RWPE1 (cell line): ENCODE results near the gene ATXN8OS.

ENCODE experiments used
- CTCF ChIA-PET: fragments of 350-600 bp; sonication (Branson Sonifier 250); formaldehyde crosslinking; extraction: SDS; loops from one replicate; lab custom pipeline; 2021; lab: Yijun Ruan, JAX
- POLR2A ChIA-PET: fragments of 400-600 bp; formaldehyde crosslinking; extraction: SDS; loops from one replicate; lab custom pipeline; 2020; ENCODE audit warnings: antibody characterized with exemption; ENCODE audit not compliant: low non-redundant PET; lab: Yijun Ruan, JAX
- DNase-seq: peaks from one replicate; pipeline ENCODE4 v3.0.0; 2012; ENCODE audit warnings: low spot score
- H3K27ac ChIP-seq: fragments of 450-650 bp; 2 replicates; pipeline ENCODE4 v1.5.1; 2017
- TF ChIP-seq, protein P1 (sequence below): fragments of 450-650 bp; conservative IDR thresholded peaks from 2 replicates; pipeline ENCODE4 v1.5.1; 2017; ENCODE audit warnings: low read depth, mild to moderate bottlenecking

ATXN8OS gene

DNA sequence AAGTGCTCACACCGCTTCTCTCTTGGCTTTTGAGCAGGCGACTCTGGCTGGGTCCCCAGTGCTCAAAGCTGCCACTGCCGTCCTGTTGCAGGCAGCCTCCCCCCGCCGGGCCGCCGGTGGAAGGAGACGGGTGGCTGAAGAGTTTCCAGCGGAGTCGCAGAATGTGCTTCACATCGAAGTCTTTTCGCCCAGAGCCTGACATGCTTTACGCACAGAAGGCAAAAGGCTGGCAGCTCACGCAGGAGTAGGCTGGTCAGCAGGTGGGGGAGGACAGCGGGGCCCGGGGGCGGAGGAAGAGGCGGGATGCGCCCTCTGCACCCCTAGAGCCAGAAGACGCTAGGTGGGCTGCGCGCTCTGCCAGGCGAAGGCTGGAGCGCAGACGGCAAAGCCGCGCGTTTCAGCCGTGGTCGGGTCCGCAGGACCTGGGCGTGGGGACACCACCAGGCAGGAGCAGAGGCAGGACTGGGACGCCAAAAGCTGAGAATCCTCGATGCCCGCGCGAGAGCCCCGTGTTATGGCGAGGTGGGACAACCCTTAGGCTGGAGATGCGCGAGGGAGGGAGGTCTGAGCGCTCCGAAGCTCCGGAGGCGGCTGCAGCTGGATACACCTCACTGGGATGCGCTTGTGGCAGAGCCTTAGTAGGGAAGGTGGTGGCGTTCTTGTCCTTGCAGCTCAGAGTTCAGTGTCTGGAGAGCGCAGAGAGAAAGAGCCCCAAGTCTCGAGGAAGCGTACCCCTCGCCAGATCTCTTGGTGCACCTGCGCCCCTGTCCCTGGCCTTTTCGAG is at the start of gene ATXN8OS:
TSS of gene ATXN8OS (plus strand) at position 329 of the 784 bp plus-strand sequence.
- TF ChIP-seq, protein P1, sequence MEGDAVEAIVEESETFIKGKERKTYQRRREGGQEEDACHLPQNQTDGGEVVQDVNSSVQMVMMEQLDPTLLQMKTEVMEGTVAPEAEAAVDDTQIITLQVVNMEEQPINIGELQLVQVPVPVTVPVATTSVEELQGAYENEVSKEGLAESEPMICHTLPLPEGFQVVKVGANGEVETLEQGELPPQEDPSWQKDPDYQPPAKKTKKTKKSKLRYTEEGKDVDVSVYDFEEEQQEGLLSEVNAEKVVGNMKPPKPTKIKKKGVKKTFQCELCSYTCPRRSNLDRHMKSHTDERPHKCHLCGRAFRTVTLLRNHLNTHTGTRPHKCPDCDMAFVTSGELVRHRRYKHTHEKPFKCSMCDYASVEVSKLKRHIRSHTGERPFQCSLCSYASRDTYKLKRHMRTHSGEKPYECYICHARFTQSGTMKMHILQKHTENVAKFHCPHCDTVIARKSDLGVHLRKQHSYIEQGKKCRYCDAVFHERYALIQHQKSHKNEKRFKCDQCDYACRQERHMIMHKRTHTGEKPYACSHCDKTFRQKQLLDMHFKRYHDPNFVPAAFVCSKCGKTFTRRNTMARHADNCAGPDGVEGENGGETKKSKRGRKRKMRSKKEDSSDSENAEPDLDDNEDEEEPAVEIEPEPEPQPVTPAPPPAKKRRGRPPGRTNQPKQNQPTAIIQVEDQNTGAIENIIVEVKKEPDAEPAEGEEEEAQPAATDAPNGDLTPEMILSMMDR, result no peak
- DNase-seq, result no peak
- CTCF ChIA-PET, result no interaction called here
- POLR2A ChIA-PET, result no interaction called here
- H3K27ac ChIP-seq, result no peak within 1 kb of the TSS

DNA sequence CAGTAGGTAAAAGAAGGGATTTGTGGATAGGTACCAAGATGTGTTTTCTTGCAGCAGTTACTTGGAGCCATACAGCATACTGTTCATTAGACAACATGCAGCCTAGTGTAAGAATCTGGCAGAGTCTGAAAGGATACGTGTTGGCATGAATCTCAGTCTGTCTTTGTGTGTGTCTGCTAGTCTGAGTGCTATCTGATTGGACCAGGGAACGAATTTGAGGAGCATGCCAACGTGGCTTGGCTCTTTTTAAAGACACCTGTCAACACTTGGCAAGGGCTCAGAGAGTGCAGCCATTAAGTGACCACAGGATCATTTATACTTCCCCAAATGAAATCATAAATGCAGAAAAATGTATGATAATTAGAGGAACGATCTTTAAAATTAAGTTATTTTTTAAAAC is 27.6 kb upstream of the ATXN8OS start:
- no peak overlapping the region for H3K27ac ChIP-seq
- ChIA-PET POLR2A (no interaction called here), CTCF (interaction anchor here (0.6 kb wide), 1 partner anchor 58 kb away, joined by 4 read pairs; no protein-coding TSS in a partner anchor)
- TF ChIP-seq, protein P1, result no peak
- no peak for DNase-seq

DNA sequence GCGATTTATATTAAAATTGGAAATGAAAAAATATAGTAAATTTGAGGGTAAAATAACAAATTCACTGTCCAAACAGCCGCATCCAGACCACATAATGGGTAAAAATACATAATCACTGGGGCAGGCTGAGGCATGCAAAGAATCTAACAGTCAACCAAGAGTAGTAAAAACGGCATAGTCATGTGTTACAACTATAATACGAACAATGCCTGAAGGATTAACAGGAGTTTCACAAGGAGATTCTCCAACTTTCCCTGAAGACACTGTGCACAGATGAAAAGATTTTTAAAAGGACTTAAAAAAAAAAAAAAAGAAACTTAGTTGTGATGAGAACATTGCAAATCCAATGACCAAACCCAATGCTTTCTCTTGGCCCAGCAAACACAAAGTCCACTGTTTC is 20.4 kb upstream of the ATXN8OS start:
- peak; percentile 8 for DNase-seq
- CTCF ChIA-PET, result interaction anchor here (0.7 kb wide), 1 partner anchor 94 kb away, joined by 8 read pairs; no protein-coding TSS in a partner anchor
- no peak overlapping the region for H3K27ac ChIP-seq
- POLR2A ChIA-PET, result no interaction called here
- TF ChIP-seq, protein P1, result no peak

DNA sequence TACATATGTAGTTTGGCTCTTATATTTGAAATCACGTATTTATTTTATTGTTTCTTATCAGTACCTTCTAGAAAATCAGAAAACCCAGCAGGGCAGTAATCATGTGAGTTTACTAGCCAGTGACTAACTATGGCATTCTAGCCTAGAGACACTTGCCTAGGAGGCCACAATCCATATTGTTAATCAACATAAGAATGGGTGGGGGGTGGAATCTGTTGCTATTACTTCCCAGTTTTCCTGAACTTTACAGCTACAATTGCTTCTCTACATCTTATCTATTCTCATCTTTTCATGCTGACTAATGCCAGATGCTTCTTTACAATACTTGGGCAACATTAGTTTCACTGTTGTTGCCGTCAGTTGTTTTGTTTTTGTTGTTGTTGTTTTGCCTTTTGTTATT is 18.7 kb upstream of the ATXN8OS start:
- ChIA-PET POLR2A (no interaction called here), CTCF (no interaction called here)
- no peak overlapping the region for H3K27ac ChIP-seq
- TF ChIP-seq, protein P1, result no peak
- DNase-seq, result no peak

DNA sequence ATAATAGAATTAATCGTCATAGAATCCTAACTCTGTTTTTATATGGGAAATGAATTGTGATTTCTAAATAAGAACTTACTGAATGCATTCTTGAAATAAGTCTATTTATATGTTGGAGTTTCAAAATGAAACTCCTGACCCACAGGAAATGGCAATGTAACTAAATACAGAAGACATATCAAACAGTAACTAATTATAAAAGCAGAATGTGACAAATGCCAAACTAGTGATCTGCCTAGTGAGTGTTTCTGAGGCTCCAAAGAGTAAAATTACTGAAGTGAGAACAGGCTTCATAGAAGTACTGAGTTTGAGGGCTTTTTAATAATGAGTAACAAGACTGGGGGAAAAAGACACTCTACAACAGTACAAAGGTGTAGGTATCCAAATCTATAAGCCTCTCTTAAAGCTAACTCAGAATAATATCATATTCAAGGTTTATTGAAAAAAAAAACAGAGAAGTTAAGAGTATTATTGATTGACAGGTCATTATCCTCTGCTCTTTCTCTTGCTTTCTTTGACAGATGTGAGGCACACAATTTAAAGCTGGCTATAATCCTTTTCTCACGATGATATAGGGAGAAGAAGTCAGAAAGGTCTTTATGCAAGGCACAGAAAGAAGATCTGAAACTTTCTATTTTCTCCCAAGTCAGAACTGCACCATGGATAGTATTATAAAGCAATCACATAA is 17.4 kb upstream of the ATXN8OS start:
- DNase-seq, result no peak
- ChIA-PET POLR2A (no interaction called here), CTCF (interaction anchor here (0.7 to 0.9 kb wide), 2 partner anchors 13 to 1964 kb away, joined by 3 read pairs; no protein-coding TSS in a partner anchor)
- H3K27ac ChIP-seq, result no peak overlapping the region
- TF ChIP-seq, protein P1, result no peak

DNA sequence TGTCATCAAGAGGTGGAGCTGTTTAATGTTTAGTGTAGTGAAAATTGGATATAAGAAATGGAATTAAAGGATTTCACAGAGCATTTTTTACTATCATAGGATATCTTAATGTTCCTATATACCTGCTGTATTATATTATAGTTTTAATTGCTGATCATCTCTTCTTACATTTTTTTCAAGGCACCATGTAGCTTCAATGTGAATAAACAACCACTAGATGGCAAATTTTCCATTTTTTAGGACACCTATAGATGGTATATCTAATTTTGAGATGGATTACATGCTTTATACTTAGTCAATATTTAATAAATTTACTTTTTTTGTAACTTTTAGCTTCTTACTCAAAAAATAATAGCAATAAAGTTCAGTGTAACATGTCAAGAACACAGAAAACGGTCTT is 9.0 kb upstream of the ATXN8OS start:
- TF ChIP-seq, protein P1, result peak; percentile 33
- ChIA-PET CTCF (no interaction called here), POLR2A (no interaction called here)
- DNase-seq, result no peak
- H3K27ac ChIP-seq, result no peak overlapping the region
